SK-N-SH (cell line): ENCODE measurements around the gene TMEM106C. TPM values are rescaled to one million over a fixed set of nuclear protein-coding genes. Genes with fewer than 3 reads are reported as not detected.

Experiments
- CTCF ChIA-PET: fragments of 300-600, 350-600 bp; formaldehyde crosslinking; extraction: SDS; loops from one replicate; lab custom pipeline; 2021; lab: Yijun Ruan, JAX
- POLR2A ChIA-PET: fragments of 350-600 bp; sonication (Branson Sonifier 250); formaldehyde crosslinking; extraction: SDS; loops from one replicate; lab custom pipeline; 2020; ENCODE audit warnings: antibody characterized with exemption, inconsistent platforms; lab: Yijun Ruan, JAX
- DNase-seq: peaks from one replicate; pipeline ENCODE4 v3.0.0; 2012
- H2AFZ ChIP-seq: fragments of 200-600 bp; sonication (generic); 2 replicates; pipeline ENCODE4 v1.8.1; 2016; ENCODE audit warnings: antibody characterized with exemption, mild to moderate bottlenecking, low read depth
- H3F3A ChIP-seq: fragments of 200-600 bp; sonication (generic); replicated peaks from 2 replicates; pipeline ENCODE3; 2016; ENCODE audit warnings: antibody characterized with exemption, mild to moderate bottlenecking; ENCODE audit not compliant: insufficient read depth
- H3K27ac ChIP-seq, 2 experiments: fragments of 200-500 bp in 1 of 2; fragments of 200-600 bp in 1 of 2; sonication (Bioruptor generic) in 1 of 2; sonication (generic), shearing (Covaris generic) in 1 of 2; 2 replicates each; pipeline versions ENCODE4 v1.5.1 to v1.6.1; 2014 to 2016; ENCODE audit warnings: low read depth in 2 of 2, inconsistent platforms in 1 of 2, low read length in 1 of 2, mild to moderate bottlenecking in 1 of 2, mixed read lengths in 1 of 2
- H3K27me3 ChIP-seq: fragments of 200-600 bp; sonication (generic), shearing (Covaris generic); 2 replicates; pipeline ENCODE4 v1.6.1; 2016; ENCODE audit warnings: mixed run types; ENCODE audit not compliant: insufficient read depth
- H3K36me3 ChIP-seq, 2 experiments: fragments of 200-500 bp in 1 of 2; fragments of 200-600 bp in 1 of 2; sonication (Bioruptor generic) in 1 of 2; sonication (generic) in 1 of 2; replicated peaks in 1 of 2; 2 replicates each; pipeline versions ENCODE3 to v1.5.1; 2014 to 2016; ENCODE audit warnings: low read length in 1 of 2, mild to moderate bottlenecking in 1 of 2; ENCODE audit not compliant: insufficient read depth in 2 of 2, control insufficient read depth in 1 of 2
- H3K4me1 ChIP-seq, 2 experiments: fragments of 200-500 bp in 1 of 2; fragments of 200-600 bp in 1 of 2; sonication (Bioruptor generic) in 1 of 2; sonication (generic), shearing (Covaris generic) in 1 of 2; 2 replicates each; pipeline versions ENCODE4 v1.5.1 to v1.6.1; 2014 to 2016; ENCODE audit warnings: low read depth in 1 of 2, low read length in 1 of 2, mixed run types in 1 of 2; ENCODE audit not compliant: insufficient read depth in 2 of 2, control insufficient read depth in 1 of 2
- H3K4me2 ChIP-seq: fragments of 200-600 bp; sonication (generic), shearing (Covaris generic); 2 replicates; pipeline ENCODE4 v1.6.1; 2017; ENCODE audit warnings: mixed run types
- H3K4me3 ChIP-seq, 2 experiments: fragments of 200-500 bp in 1 of 2; fragments of 200-600 bp in 1 of 2; sonication (Bioruptor generic) in 1 of 2; sonication (generic), shearing (Covaris generic) in 1 of 2; 2 replicates each; pipeline versions ENCODE4 v1.5.1 to v1.8.1; 2014 to 2016; ENCODE audit warnings: low read depth in 2 of 2, inconsistent platforms in 1 of 2, low read length in 1 of 2, mild to moderate bottlenecking in 1 of 2, mixed read lengths in 1 of 2, moderate library complexity in 1 of 2
- H3K79me2 ChIP-seq: fragments of 200-600 bp; sonication (generic); 2 replicates; pipeline ENCODE4 v1.8.1; 2017; ENCODE audit warnings: mild to moderate bottlenecking; ENCODE audit not compliant: insufficient read depth
- H3K9ac ChIP-seq: fragments of 200-600 bp; sonication (generic); 2 replicates; pipeline ENCODE4 v1.6.1; 2017; ENCODE audit warnings: mixed run types
- H3K9me2 ChIP-seq: fragments of 200-600 bp; sonication (generic); 2 replicates; pipeline ENCODE4 v1.6.1; 2017; ENCODE audit warnings: mixed run types
- H3K9me3 ChIP-seq: fragments of 200-600 bp; sonication (generic); 2 replicates; pipeline ENCODE4 v1.6.1; 2017; ENCODE audit warnings: mixed run types, mild to moderate bottlenecking, moderate library complexity
- H4K20me1 ChIP-seq: fragments of 200-600 bp; sonication (generic); 2 replicates; pipeline ENCODE4 v1.6.1; 2017; ENCODE audit warnings: mild to moderate bottlenecking, mixed run types; ENCODE audit not compliant: insufficient read depth
- ELF1 ChIP-seq: IDR thresholded peaks from 2 replicates; pipeline ENCODE4 v1.4.0; 2012
- EP300 ChIP-seq, 2 experiments: IDR thresholded peaks; 2 replicates each; pipeline versions ENCODE4 v1.4.0 to v1.6.1; 2012; ENCODE audit warnings: borderline replicate concordance in 1 of 2, low read depth in 1 of 2, low read length in 1 of 2
- FOXJ3 ChIP-seq: sonication (generic); formaldehyde crosslinking; IDR thresholded peaks from 2 replicates; pipeline ENCODE4 v1.5.1; 2020; ENCODE audit warnings: mild to moderate bottlenecking, missing genetic modification reagents
- GABPA ChIP-seq: IDR thresholded peaks from 2 replicates; pipeline ENCODE4 v1.4.0; 2012; ENCODE audit warnings: low read depth, mild to moderate bottlenecking
- GATA2 ChIP-seq: sonication (generic); formaldehyde crosslinking; IDR thresholded peaks from 2 replicates; pipeline ENCODE4 v1.5.0; 2020; ENCODE audit warnings: mild to moderate bottlenecking, missing genetic modification reagents
- IRF3 ChIP-seq: fragments of 150-350 bp; IDR thresholded peaks from 2 replicates; pipeline ENCODE4 v1.6.1; 2016; ENCODE audit warnings: mild to moderate bottlenecking, low read depth, low read length
- MAX ChIP-seq: IDR thresholded peaks from 2 replicates; pipeline ENCODE4 v1.4.0; 2012; ENCODE audit warnings: low read depth
- MXI1 ChIP-seq: IDR thresholded peaks from 2 replicates; pipeline ENCODE4 v1.6.1; 2012; ENCODE audit warnings: mild to moderate bottlenecking, low read depth, low read length, improper control_type of control experiment
- NFIC ChIP-seq: IDR thresholded peaks from 2 replicates; pipeline ENCODE4 v1.4.0; 2012; ENCODE audit warnings: borderline replicate concordance
- NRF1 ChIP-seq: IDR thresholded peaks from 2 replicates; pipeline ENCODE4 v1.6.1; 2012; ENCODE audit warnings: low read depth, mild to moderate bottlenecking, low read length
- RAD21 ChIP-seq: IDR thresholded peaks from 2 replicates; pipeline ENCODE4 v1.6.1; 2012; ENCODE audit warnings: mild to moderate bottlenecking, low read length
- RCOR1 ChIP-seq: fragments of 150-350 bp; IDR thresholded peaks from 2 replicates; pipeline ENCODE4 v1.6.1; 2017; ENCODE audit warnings: antibody characterized with exemption, low read length
- RFX5 ChIP-seq: IDR thresholded peaks from 2 replicates; pipeline ENCODE4 v1.6.1; 2012; ENCODE audit warnings: mild to moderate bottlenecking, improper control_type of control experiment, low read length
- RXRA ChIP-seq: IDR thresholded peaks from 2 replicates; pipeline ENCODE4 v1.4.0; 2012; ENCODE audit warnings: low read depth, mild to moderate bottlenecking, borderline replicate concordance
- SMC3 ChIP-seq: IDR thresholded peaks from 2 replicates; pipeline ENCODE4 v1.6.1; 2012; ENCODE audit warnings: low read depth, low read length, improper control_type of control experiment
- TAF1 ChIP-seq: IDR thresholded peaks from 2 replicates; pipeline ENCODE4 v1.6.1; 2012; ENCODE audit warnings: low read depth, mild to moderate bottlenecking, low read length, moderate library complexity, borderline replicate concordance
- TEAD4 ChIP-seq: IDR thresholded peaks from 2 replicates; pipeline ENCODE4 v1.4.0; 2012; ENCODE audit warnings: mild to moderate bottlenecking, borderline replicate concordance; ENCODE audit not compliant: insufficient read depth
- USF2 ChIP-seq: fragments of 150-350 bp; IDR thresholded peaks from 2 replicates; pipeline ENCODE4 v1.6.1; 2017; ENCODE audit warnings: antibody characterized with exemption, low read length, low read depth, borderline replicate concordance
- ZBTB33 ChIP-seq: IDR thresholded peaks from 2 replicates; pipeline ENCODE4 v1.4.0; 2012; ENCODE audit warnings: low read depth, borderline replicate concordance
- WGBS: methylation state at CpG from one replicate; pipeline ENCODE4 v1.1.6; 2017; ENCODE audit warnings: low lambda C conversion rate; 5-methylcytosine and 5-hydroxymethylcytosine counted together
- polyA plus RNA-seq, 3 experiments: library from polyadenylated mRNA; depleted of rRNA; stranded (reverse); fragments of >200 nt; gene quantifications; 2 replicates each; pipeline ENCODE4 v1.2.3, GENCODE V29; 2012

The TMEM106C gene
- polyA plus RNA-seq, 1 of the 3 experiments (the other 2 are of a cell fraction): 133 TPM

- ChIA-PET POLR2A (no interaction called here), CTCF (interaction anchor here (1.1 kb wide), 1 partner anchor 23 kb away, joined by 3 read pairs; the partner anchor contains the start of gene TMEM106C)
- Histone ChIP-seq H3K9me2 (no peaks in the 10 kb centered on the region), H4K20me1 (no peaks in the 10 kb centered on the region), H3K36me3 (no peaks in the 10 kb centered on the region), H3K79me2 (no peaks in the 10 kb centered on the region), H3K27me3 (no peaks in the 10 kb centered on the region; the same call in 1 of the 2 replicates), H3K9me3 (no peaks in the 10 kb centered on the region), H3K4me1 (peaks cover 0 to 27% of the 10 kb centered on the region in 2 experiments; a peak in 1 of 4 replicates), H3F3A (no peaks in the 10 kb centered on the region), H3K4me2 (no peak overlapping the region)
- WGBS: 42% methylated on average over 8 of the region's 8 CpGs
- no peak for TF ChIP-seq RFX5
- no peak for TF ChIP-seq ELF1
- TF ChIP-seq RCOR1: no peak
- no peak for TF ChIP-seq NFIC
- no peak for TF ChIP-seq NRF1
- no peak for TF ChIP-seq RXRA
- no peak for TF ChIP-seq SMC3
- no peak for TF ChIP-seq RAD21
- TF ChIP-seq GATA2 (CRISPR knock-in tag): no peak
- no peak for TF ChIP-seq MAX
- no peak for TF ChIP-seq TAF1
- no peak for TF ChIP-seq IRF3
- no peak for TF ChIP-seq MXI1
- TF ChIP-seq TEAD4: no peak
- no peak for TF ChIP-seq FOXJ3
- no peak for TF ChIP-seq GABPA
- TF ChIP-seq USF2: no peak
- TF ChIP-seq ZBTB33: no peak
- TF ChIP-seq EP300 (IDR thresholded peaks at IDR 0.05; ENCODE audit: borderline replicate concordance in 1 of 2, low read depth in 1 of 2, low read length in 1 of 2): no peak
- TF ChIP-seq, all 33 proteins: peak for 0
- Histone ChIP-seq H3K9ac (no peak overlapping the region), H3K4me3 (no peak overlapping the region), H3K27ac (no peak overlapping the region), H2AFZ (no peak overlapping the region)
- no peak for DNase-seq
Measured at GRCh38 chr12:47986291-47986660, 22.9 kb downstream of the TMEM106C start.
